Ovary (tissue), 9 donors: ENCODE measurements around the gene SF3A1. TPM values are rescaled to one million over a fixed set of nuclear protein-coding genes. Genes with fewer than 3 reads are reported as not detected.

Source experiments
- DNase-seq, 5 donors: peaks; one replicate each; pipeline ENCODE4 v3.0.0-alpha.2; 2019 to 2020
- H3K27ac ChIP-seq, 2 donors: fragments of 200-600 bp; one replicate each; pipeline versions ENCODE4 v1.5.1 to v1.8.0; 2019 to 2022
- H3K27me3 ChIP-seq: fragments of 200-600 bp; one replicate; pipeline ENCODE4 v1.8.0; 2022
- H3K36me3 ChIP-seq: fragments of 200-600 bp; sonication (generic); one replicate; pipeline ENCODE4 v1.5.1; 2019
- H3K4me1 ChIP-seq: one replicate; pipeline ENCODE4 v1.8.1; 2013; ENCODE audit warnings: mild to moderate bottlenecking, moderate library complexity; ENCODE audit not compliant: insufficient read depth
- H3K4me3 ChIP-seq: fragments of 200-600 bp; sonication (generic); one replicate; pipeline ENCODE4 v1.5.1; 2017
- H3K9me3 ChIP-seq, 2 donors: fragments of 200-600 bp in 1 of 2; sonication (generic) in 1 of 2; one replicate each; pipeline versions ENCODE4 v1.5.1 to v1.8.1; 2013 to 2019; ENCODE audit warnings: mild to moderate bottlenecking in 1 of 2, moderate library complexity in 1 of 2
- EP300 ChIP-seq: sonication (generic); formaldehyde crosslinking; IDR thresholded peaks from one replicate; pipeline ENCODE4 v1.6.1; 2017; ENCODE audit warnings: antibody characterized with exemption
- POLR2A ChIP-seq: fragments of 450-650 bp; IDR thresholded peaks from one replicate; pipeline ENCODE4 v1.6.1; 2017; ENCODE audit warnings: antibody characterized with exemption, mild to moderate bottlenecking, moderate library complexity
- WGBS, 3 donors: extraction: QIAGEN DNeasy Blood & Tissue Kit in 1 of 3; methylation state at CpG; one replicate each; pipeline versions ENCODE4 v1.1.5 to v1.1.7; 2013 to 2017; 5-methylcytosine and 5-hydroxymethylcytosine counted together
- intact Hi-C, 4 donors: fragments of 100-400 bp; cut with DNase I; formaldehyde crosslinking; loops; one replicate each; pipeline versions ENCODE4 v1.11.0 to v1.15.1; 2022 to 2023
- polyA plus RNA-seq, 2 donors: library from polyadenylated mRNA; stranded (reverse); fragments of 200-250 nt in 1 of 2; fragments of 350-450 nt in 1 of 2; fragmentation: Illumina TruSeq in 1 of 2; extraction: RNeasy Lipid Tissue Mini Kit (QIAGEN cat#74804) in 1 of 2; gene quantifications; one replicate each; pipeline ENCODE4 v1.2.3, GENCODE V29; 2013 to 2014
- total RNA-seq, 7 donors: library from RNA; depleted of rRNA in 2 of 7; stranded (reverse); fragments of >200 nt in 2 of 7; fragmentation: NEBNext Ultra II Directional in 3 of 7; extraction: Animal tissue kit (Norgen Biotek cat#: 25700) in 3 of 7; gene quantifications; one replicate each; pipeline versions ENCODE4 v1.1.0 to v1.2.4, GENCODE V29; 2016 to 2023
- TF ChIP-seq, protein P1 (sequence below), 3 donors: fragments of 450-650 bp in 2 of 3; fragments of 200-600 bp in 1 of 3; IDR thresholded peaks; one replicate each; pipeline versions ENCODE4 v1.5.1 to v1.8.0; 2016 to 2022; ENCODE audit warnings: antibody characterized with exemption in 3 of 3, mild to moderate bottlenecking in 1 of 3
- donor health status: DM: no; HTN: no; CAD: no; lungs with moderate emphysema.
- donor health status: DM: no; HTN: no; CAD: no.
- donor health status: Bipolar disorder and iron deficiency.
- donor health status: DM: yes; HTN: yes; CAD: no.
- donor health status: DM: no; HTN: no; CAD: no.
- donor health status: DM: yes; HTN: yes; CAD: no.

The SF3A1 gene
- total and polyA plus RNA-seq, 9 donors: 36.4 to 211 (median 152) TPM

DNA sequence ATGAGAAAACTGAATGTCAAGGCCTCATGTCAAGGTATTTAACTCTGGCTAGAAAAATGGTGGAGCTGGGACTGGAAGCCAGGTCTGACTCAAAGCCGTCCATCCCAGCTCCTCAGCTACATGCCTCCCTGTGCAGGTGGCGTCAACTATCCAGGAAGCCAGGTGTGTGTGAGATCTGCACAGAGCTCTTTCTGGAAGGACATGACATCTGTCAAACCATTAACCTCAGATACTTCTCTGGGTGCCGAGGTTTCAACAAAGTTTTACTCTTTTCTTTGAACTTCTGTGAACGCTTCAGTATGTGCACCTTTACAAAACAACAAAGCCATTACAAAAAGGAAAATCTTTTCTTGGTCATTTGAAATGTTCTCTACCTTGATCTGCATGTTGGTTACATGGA, 60.4 kb downstream of the SF3A1 start:
- no peaks in the 10 kb centered on the region for H3K27me3 ChIP-seq
- H3K27ac ChIP-seq: no peak overlapping the region
- intact Hi-C loops: no loop called here
- H3K36me3 ChIP-seq: no peaks in the 10 kb centered on the region
- 91 to 95% (median 92%) methylated on average over 4 of the region's 4 CpGs for WGBS, 3 donors
- H3K4me3 ChIP-seq: no peak overlapping the region
- H3K4me1 ChIP-seq: peaks cover 3% of the 10 kb centered on the region
- DNase-seq: no peak
- no peaks in the 10 kb centered on the region for H3K9me3 ChIP-seq
- TF ChIP-seq, protein P1, sequence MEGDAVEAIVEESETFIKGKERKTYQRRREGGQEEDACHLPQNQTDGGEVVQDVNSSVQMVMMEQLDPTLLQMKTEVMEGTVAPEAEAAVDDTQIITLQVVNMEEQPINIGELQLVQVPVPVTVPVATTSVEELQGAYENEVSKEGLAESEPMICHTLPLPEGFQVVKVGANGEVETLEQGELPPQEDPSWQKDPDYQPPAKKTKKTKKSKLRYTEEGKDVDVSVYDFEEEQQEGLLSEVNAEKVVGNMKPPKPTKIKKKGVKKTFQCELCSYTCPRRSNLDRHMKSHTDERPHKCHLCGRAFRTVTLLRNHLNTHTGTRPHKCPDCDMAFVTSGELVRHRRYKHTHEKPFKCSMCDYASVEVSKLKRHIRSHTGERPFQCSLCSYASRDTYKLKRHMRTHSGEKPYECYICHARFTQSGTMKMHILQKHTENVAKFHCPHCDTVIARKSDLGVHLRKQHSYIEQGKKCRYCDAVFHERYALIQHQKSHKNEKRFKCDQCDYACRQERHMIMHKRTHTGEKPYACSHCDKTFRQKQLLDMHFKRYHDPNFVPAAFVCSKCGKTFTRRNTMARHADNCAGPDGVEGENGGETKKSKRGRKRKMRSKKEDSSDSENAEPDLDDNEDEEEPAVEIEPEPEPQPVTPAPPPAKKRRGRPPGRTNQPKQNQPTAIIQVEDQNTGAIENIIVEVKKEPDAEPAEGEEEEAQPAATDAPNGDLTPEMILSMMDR (IDR thresholded peaks at IDR 0.05): no peak
- no peak for TF ChIP-seq POLR2A
- TF ChIP-seq EP300: no peak

DNA sequence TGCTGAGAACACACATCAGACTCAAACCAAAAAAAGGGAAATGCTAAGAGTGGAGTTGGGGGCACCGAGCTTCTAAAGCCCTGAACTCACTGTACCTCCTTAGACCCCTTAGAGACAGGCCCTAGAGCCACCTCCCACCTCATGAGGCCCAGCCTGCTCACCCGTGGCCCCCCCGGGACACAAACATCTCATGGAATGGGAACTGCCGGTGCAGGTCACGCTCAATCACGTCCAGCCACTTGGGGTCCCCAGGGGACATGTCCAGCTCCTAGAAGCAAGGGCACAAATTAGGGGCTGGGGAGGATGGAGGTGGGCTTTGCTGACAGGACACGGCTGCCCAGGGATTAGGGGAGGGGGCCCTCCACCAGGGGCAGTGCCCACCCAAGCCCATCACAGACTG, 61.1 kb downstream of the SF3A1 start:
- TF ChIP-seq, protein P1 (IDR thresholded peaks at IDR 0.05): no peak
- TF ChIP-seq EP300 (no peak), POLR2A (no peak)
- no peak overlapping the region for H3K27ac ChIP-seq
- H3K9me3 ChIP-seq: no peaks in the 10 kb centered on the region
- no peak overlapping the region for H3K4me3 ChIP-seq
- 66 to 78% (median 70%) methylated on average over 7 of the region's 7 CpGs for WGBS, 3 donors
- H3K27me3 ChIP-seq: no peaks in the 10 kb centered on the region
- intact Hi-C loops: no loop called here
- H3K36me3 ChIP-seq: no peaks in the 10 kb centered on the region
- no peak for DNase-seq
- peaks cover 9% of the 10 kb centered on the region for H3K4me1 ChIP-seq

DNA sequence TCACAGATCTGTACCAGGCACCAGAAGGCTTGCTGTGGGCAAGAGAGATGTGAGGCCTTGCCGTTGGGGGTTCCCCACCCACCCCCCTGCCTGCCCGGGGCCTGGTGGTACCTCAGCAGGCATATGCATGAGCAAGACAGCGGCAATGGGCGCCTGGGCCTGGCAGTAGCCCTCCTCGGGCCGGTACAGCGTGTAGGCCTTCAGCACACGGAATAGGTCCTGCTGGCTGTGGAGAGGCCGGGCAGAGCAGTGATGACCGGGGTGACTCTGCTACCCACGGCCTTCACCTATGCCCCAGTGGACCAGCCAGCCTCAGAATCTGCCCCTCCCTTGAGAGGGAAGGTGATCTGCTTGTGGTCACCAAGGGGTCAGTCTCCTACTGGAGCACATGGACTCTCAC, 61.9 kb downstream of the SF3A1 start:
- no peak overlapping the region for H3K27ac ChIP-seq
- no peak overlapping the region for H3K4me3 ChIP-seq
- peaks cover 15% of the 10 kb centered on the region for H3K4me1 ChIP-seq
- 88 to 90% (median 88%) methylated on average over 8 to 11 of the region's 11 CpGs for WGBS, 3 donors
- intact Hi-C loops: no loop called here
- no peaks in the 10 kb centered on the region for H3K9me3 ChIP-seq
- no peak for DNase-seq
- H3K27me3 ChIP-seq: no peaks in the 10 kb centered on the region
- no peaks in the 10 kb centered on the region for H3K36me3 ChIP-seq
- TF ChIP-seq, protein P1 (IDR thresholded peaks at IDR 0.05): no peak
- TF ChIP-seq EP300 (no peak), POLR2A (no peak)

DNA sequence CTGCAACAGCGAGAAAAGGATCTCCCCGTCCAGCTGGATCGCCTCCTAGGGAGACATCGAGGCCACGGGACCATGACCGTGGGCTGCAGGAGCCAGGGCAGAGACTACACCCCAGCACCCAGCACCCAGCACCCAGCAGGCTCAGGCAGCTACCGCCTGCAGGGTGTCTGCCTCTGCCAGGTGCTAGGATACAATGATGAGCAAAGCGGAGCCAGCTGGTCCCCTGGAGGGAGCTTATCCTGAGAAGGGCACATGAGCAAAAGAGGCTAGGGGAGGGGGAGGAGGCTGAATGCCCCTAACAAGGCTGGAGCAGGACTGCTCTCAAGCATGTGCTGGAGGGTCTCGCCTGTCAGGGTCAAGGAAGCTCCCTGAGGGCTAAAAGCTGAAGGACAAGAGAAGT, 62.6 kb downstream of the SF3A1 start:
- Histone ChIP-seq H3K36me3 (no peaks in the 10 kb centered on the region), H3K27ac (no peak overlapping the region), H3K4me1 (peaks cover 15% of the 10 kb centered on the region), H3K9me3 (no peaks in the 10 kb centered on the region), H3K4me3 (no peak overlapping the region), H3K27me3 (no peaks in the 10 kb centered on the region)
- intact Hi-C loops: no loop called here
- DNase-seq: no peak
- WGBS, 3 donors: 89 to 95% (median 95%) methylated on average over 9 of the region's 9 CpGs
- TF ChIP-seq EP300 (no peak), POLR2A (no peak)
- TF ChIP-seq, protein P1 (IDR thresholded peaks at IDR 0.05): no peak

DNA sequence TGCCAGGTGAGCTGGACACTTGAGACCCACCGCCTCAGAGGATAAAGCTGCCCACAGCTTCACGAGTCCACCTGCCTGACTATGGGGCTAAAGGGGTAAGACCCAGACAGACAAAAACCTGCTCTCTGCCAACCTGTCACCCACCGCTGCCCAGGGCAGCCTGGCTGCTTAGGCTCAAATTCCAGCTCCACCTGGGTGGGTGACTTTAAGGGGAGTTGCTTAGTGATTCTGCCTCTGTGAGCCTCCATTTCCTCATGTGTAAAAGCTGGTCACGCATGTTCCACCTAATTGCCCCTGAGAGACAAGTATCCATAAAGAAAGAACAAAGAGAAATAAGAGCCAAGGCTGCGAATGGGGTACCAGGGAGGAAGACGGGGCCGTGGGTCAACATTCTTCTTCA, 63.7 kb downstream of the SF3A1 start:
- no peak for DNase-seq
- Histone ChIP-seq H3K27me3 (no peaks in the 10 kb centered on the region), H3K4me1 (peaks cover 15% of the 10 kb centered on the region), H3K9me3 (no peaks in the 10 kb centered on the region), H3K36me3 (no peaks in the 10 kb centered on the region), H3K27ac (no peak overlapping the region), H3K4me3 (no peak overlapping the region)
- TF ChIP-seq, protein P1 (IDR thresholded peaks at IDR 0.05): no peak
- TF ChIP-seq POLR2A: no peak
- no peak for TF ChIP-seq EP300
- intact Hi-C loops: no loop called here
- WGBS, 3 donors: 91 to 94% (median 92%) methylated on average over 7 of the region's 7 CpGs
